ENCODE data around the gene NEGR1.

DNA sequence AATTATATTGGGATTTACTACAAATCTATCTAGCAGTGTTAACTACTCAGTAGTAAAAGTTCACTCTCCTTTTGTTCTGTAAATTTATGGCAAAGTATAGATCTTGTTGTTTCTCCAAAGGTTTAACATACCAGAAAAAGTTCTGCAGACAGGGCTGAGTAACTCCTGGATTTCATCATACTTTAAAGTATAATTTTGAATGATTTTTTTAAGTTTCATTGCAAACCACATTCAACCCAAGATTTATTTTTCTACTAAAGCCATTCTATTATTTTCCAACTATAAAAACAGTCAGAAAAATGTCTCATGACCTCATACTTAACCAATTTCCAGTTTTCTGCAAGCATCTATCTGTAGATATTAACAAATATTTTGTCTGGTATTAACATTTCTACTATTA is 615.7 kb downstream of the NEGR1 start:
- TF ChIP-seq, protein P1, sequence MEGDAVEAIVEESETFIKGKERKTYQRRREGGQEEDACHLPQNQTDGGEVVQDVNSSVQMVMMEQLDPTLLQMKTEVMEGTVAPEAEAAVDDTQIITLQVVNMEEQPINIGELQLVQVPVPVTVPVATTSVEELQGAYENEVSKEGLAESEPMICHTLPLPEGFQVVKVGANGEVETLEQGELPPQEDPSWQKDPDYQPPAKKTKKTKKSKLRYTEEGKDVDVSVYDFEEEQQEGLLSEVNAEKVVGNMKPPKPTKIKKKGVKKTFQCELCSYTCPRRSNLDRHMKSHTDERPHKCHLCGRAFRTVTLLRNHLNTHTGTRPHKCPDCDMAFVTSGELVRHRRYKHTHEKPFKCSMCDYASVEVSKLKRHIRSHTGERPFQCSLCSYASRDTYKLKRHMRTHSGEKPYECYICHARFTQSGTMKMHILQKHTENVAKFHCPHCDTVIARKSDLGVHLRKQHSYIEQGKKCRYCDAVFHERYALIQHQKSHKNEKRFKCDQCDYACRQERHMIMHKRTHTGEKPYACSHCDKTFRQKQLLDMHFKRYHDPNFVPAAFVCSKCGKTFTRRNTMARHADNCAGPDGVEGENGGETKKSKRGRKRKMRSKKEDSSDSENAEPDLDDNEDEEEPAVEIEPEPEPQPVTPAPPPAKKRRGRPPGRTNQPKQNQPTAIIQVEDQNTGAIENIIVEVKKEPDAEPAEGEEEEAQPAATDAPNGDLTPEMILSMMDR (IDR thresholded peaks at IDR 0.05 in 2 of 3, conservative IDR thresholded peaks at IDR 0.05 in 1 of 3; ENCODE audit: insufficient read depth in 2 of 3, low read depth in 1 of 3, low read length in 3 of 3), result no peak
- TF ChIP-seq, protein P2, sequence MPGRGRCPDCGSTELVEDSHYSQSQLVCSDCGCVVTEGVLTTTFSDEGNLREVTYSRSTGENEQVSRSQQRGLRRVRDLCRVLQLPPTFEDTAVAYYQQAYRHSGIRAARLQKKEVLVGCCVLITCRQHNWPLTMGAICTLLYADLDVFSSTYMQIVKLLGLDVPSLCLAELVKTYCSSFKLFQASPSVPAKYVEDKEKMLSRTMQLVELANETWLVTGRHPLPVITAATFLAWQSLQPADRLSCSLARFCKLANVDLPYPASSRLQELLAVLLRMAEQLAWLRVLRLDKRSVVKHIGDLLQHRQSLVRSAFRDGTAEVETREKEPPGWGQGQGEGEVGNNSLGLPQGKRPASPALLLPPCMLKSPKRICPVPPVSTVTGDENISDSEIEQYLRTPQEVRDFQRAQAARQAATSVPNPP (IDR thresholded peaks at IDR 0.05; ENCODE audit: borderline replicate concordance, insufficient read depth, insufficient read length), result no peak
- TF ChIP-seq ZNF184 (CRISPR knock-in tag; IDR thresholded peaks at IDR 0.05), result no peak
- TF ChIP-seq ZNF24 (IDR thresholded peaks at IDR 0.05), result no peak
- TF ChIP-seq, protein P3, sequence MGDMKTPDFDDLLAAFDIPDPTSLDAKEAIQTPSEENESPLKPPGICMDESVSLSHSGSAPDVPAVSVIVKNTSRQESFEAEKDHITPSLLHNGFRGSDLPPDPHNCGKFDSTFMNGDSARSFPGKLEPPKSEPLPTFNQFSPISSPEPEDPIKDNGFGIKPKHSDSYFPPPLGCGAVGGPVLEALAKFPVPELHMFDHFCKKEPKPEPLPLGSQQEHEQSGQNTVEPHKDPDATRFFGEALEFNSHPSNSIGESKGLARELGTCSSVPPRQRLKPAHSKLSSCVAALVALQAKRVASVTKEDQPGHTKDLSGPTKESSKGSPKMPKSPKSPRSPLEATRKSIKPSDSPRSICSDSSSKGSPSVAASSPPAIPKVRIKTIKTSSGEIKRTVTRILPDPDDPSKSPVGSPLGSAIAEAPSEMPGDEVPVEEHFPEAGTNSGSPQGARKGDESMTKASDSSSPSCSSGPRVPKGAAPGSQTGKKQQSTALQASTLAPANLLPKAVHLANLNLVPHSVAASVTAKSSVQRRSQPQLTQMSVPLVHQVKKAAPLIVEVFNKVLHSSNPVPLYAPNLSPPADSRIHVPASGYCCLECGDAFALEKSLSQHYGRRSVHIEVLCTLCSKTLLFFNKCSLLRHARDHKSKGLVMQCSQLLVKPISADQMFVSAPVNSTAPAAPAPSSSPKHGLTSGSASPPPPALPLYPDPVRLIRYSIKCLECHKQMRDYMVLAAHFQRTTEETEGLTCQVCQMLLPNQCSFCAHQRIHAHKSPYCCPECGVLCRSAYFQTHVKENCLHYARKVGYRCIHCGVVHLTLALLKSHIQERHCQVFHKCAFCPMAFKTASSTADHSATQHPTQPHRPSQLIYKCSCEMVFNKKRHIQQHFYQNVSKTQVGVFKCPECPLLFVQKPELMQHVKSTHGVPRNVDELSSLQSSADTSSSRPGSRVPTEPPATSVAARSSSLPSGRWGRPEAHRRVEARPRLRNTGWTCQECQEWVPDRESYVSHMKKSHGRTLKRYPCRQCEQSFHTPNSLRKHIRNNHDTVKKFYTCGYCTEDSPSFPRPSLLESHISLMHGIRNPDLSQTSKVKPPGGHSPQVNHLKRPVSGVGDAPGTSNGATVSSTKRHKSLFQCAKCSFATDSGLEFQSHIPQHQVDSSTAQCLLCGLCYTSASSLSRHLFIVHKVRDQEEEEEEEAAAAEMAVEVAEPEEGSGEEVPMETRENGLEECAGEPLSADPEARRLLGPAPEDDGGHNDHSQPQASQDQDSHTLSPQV (IDR thresholded peaks at IDR 0.05), result no peak
- TF ChIP-seq U2AF2 (optimal IDR thresholded peaks at IDR 0.05; ENCODE audit: low read depth, low read length), result no peak
- TF ChIP-seq EP300 (IDR thresholded peaks at IDR 0.05; ENCODE audit: low read length), result no peak
- TF ChIP-seq, protein P4, sequence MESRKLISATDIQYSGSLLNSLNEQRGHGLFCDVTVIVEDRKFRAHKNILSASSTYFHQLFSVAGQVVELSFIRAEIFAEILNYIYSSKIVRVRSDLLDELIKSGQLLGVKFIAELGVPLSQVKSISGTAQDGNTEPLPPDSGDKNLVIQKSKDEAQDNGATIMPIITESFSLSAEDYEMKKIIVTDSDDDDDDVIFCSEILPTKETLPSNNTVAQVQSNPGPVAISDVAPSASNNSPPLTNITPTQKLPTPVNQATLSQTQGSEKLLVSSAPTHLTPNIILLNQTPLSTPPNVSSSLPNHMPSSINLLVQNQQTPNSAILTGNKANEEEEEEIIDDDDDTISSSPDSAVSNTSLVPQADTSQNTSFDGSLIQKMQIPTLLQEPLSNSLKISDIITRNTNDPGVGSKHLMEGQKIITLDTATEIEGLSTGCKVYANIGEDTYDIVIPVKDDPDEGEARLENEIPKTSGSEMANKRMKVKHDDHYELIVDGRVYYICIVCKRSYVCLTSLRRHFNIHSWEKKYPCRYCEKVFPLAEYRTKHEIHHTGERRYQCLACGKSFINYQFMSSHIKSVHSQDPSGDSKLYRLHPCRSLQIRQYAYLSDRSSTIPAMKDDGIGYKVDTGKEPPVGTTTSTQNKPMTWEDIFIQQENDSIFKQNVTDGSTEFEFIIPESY (CRISPR knock-in tag; IDR thresholded peaks at IDR 0.05), result no peak
